Adrenal gland (tissue), 12 donors: ENCODE results near the gene AMFR. TPM values are rescaled to one million over a fixed set of nuclear protein-coding genes. Genes with fewer than 3 reads are reported as not detected.

ENCODE experiments used
- DNase-seq, 7 donors: peaks; one replicate each; pipeline ENCODE4 v3.0.0-alpha.2; 2019 to 2020
- H3K27ac ChIP-seq, 5 donors: fragments of 200-600 bp; sonication (generic) in 4 of 5; 1 replicate in 3 of 5; 2 replicates in 2 of 5; pipeline versions ENCODE4 v1.5.1 to v1.8.0; 2016 to 2020; ENCODE audit warnings: mild to moderate bottlenecking in 1 of 5
- H3K27me3 ChIP-seq: fragments of 200-600 bp; 2 replicates; pipeline ENCODE4 v1.8.0; 2021
- H3K36me3 ChIP-seq, 2 donors: fragments of 200-600 bp; replicated peaks in 1 of 2; 1 replicate in 1 of 2; 2 replicates in 1 of 2; pipeline versions ENCODE4 v1.5.1 to v1.8.0; 2018 to 2022
- H3K4me1 ChIP-seq, 2 donors: fragments of 200-600 bp; replicated peaks in 1 of 2; 1 replicate in 1 of 2; 2 replicates in 1 of 2; pipeline versions ENCODE4 v1.5.1 to v1.8.0; 2018 to 2021
- H3K4me3 ChIP-seq, 4 donors: fragments of 200-600 bp; sonication (generic) in 3 of 4; one replicate each; pipeline ENCODE4 v1.5.1; 2016 to 2018
- H3K9me3 ChIP-seq, 3 donors: fragments of 200-600 bp; sonication (generic) in 1 of 3; replicated peaks in 1 of 3; 1 replicate in 2 of 3; 2 replicates in 1 of 3; pipeline versions ENCODE4 v1.5.1 to v1.8.0; 2016 to 2021
- POLR2A ChIP-seq, 2 donors: fragments of 450-650 bp; IDR thresholded peaks; one replicate each; pipeline ENCODE4 v1.6.1; 2017; ENCODE audit warnings: antibody characterized with exemption in 2 of 2, mild to moderate bottlenecking in 2 of 2, moderate library complexity in 1 of 2
- WGBS, 4 donors: extraction: QIAGEN DNeasy Blood & Tissue Kit in 2 of 4; methylation state at CpG; one replicate each; pipeline versions ENCODE4 v1.1.5 to v1.1.7; 2013 to 2017; 5-methylcytosine and 5-hydroxymethylcytosine counted together
- intact Hi-C, 2 donors: fragments of 100-400 bp; cut with DNase I; formaldehyde crosslinking; loops; one replicate each; pipeline versions ENCODE4 v1.14.1 to v1.15.0; 2022 to 2023
- polyA plus RNA-seq, 3 donors: library from polyadenylated mRNA; stranded (reverse); fragments of 200-250 nt in 2 of 3; fragments of 350-450 nt in 1 of 3; fragmentation: Illumina TruSeq in 1 of 3; extraction: RNeasy Lipid Tissue Mini Kit (QIAGEN cat#74804) in 1 of 3; gene quantifications; one replicate each; pipeline ENCODE4 v1.2.3, GENCODE V29; 2013 to 2014
- total RNA-seq, 9 donors: library from RNA; depleted of rRNA in 4 of 9; stranded (reverse); fragments of >200 nt in 4 of 9; fragments of 120-200 nt in 1 of 9; fragmentation: NEBNext Ultra II Directional in 1 of 9; extraction: Animal tissue kit (Norgen Biotek cat#: 25700) in 1 of 9; gene quantifications; one replicate each; pipeline versions ENCODE4 v1.1.0 to v1.2.4, GENCODE V29; 2013 to 2023
- TF ChIP-seq, protein P1 (sequence below), 6 experiments: fragments of 450-650 bp in 4 of 6; fragments of 200-600 bp in 2 of 6; sonication (generic) in 1 of 6; IDR thresholded peaks; 1 replicate in 5 of 6; 2 replicates in 1 of 6; pipeline versions ENCODE4 v1.5.1 to v1.8.0; 2016 to 2021; ENCODE audit warnings: antibody characterized with exemption in 6 of 6, mild to moderate bottlenecking in 2 of 6, moderate library complexity in 1 of 6
- donor health status: healthy with polysubstance abuse.
- donor health status: Bipolar disorder and iron deficiency.
- donor health status: DM: yes; HTN: yes; CAD: no.
- donor health status: DM: no; HTN: no; CAD: no.
- donor health status: DM: no; HTN: no; CAD: no.
- donor health status: DM: yes; HTN: yes; CAD: no.

Gene AMFR
- total and polyA plus RNA-seq, 12 donors, result 40.3 to 346 (median 206) TPM

DNA sequence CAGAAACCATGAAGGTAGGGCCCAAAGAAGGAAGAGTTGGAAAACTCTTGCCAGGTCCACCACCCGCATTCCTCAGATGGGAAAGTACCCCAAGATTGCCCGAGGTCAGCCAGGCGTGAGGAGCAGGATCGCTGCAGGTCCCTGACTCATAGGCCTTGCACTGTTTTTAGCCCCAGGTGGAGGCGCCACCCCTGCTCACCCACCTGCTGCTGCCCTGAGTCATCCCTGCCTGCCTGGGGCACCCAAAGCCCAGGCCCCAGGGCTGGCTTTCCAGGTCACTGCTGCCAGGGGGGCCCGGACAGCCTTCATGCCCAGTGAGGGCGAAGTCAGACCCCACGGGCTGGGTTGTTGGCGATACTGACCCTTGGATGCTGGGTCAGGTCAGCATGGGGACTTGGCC is 100.9 kb downstream of the AMFR start:
- WGBS, 4 donors, result 87 to 97% (median 94%) methylated on average over 2 to 9 of the region's 9 CpGs
- intact Hi-C loops, result no loop called here

GRCh38 chr16:56321571-56321970 is 103.8 kb downstream of the AMFR start:
- Histone ChIP-seq H3K36me3 (no peaks in the 10 kb centered on the region), H3K4me3 (no peak overlapping the region), H3K4me1 (peaks cover 0 to 5% of the 10 kb centered on the region in 2 donors), H3K27me3 (no peaks in the 10 kb centered on the region), H3K9me3 (no peaks in the 10 kb centered on the region), H3K27ac (no peak overlapping the region)
- DNase-seq, result no peak
- WGBS, 4 donors, result 79 to 91% (median 83%) methylated on average over 9 of the region's 9 CpGs
- intact Hi-C loops, result no loop called here
- no peak for TF ChIP-seq POLR2A (IDR thresholded peaks at IDR 0.05)
- TF ChIP-seq, protein P1, sequence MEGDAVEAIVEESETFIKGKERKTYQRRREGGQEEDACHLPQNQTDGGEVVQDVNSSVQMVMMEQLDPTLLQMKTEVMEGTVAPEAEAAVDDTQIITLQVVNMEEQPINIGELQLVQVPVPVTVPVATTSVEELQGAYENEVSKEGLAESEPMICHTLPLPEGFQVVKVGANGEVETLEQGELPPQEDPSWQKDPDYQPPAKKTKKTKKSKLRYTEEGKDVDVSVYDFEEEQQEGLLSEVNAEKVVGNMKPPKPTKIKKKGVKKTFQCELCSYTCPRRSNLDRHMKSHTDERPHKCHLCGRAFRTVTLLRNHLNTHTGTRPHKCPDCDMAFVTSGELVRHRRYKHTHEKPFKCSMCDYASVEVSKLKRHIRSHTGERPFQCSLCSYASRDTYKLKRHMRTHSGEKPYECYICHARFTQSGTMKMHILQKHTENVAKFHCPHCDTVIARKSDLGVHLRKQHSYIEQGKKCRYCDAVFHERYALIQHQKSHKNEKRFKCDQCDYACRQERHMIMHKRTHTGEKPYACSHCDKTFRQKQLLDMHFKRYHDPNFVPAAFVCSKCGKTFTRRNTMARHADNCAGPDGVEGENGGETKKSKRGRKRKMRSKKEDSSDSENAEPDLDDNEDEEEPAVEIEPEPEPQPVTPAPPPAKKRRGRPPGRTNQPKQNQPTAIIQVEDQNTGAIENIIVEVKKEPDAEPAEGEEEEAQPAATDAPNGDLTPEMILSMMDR (IDR thresholded peaks at IDR 0.05), result no peak

More for the DNA sequence above, 100.9 kb downstream of the AMFR start:
- Histone ChIP-seq H3K4me1 (no peaks in the 10 kb centered on the region), H3K4me3 (no peak overlapping the region), H3K27ac (no peak overlapping the region), H3K36me3 (no peaks in the 10 kb centered on the region), H3K27me3 (no peaks in the 10 kb centered on the region), H3K9me3 (no peaks in the 10 kb centered on the region)
- DNase-seq, result no peak
- no peak for TF ChIP-seq POLR2A (IDR thresholded peaks at IDR 0.05)
- TF ChIP-seq, protein P1 (IDR thresholded peaks at IDR 0.05), result no peak

DNA sequence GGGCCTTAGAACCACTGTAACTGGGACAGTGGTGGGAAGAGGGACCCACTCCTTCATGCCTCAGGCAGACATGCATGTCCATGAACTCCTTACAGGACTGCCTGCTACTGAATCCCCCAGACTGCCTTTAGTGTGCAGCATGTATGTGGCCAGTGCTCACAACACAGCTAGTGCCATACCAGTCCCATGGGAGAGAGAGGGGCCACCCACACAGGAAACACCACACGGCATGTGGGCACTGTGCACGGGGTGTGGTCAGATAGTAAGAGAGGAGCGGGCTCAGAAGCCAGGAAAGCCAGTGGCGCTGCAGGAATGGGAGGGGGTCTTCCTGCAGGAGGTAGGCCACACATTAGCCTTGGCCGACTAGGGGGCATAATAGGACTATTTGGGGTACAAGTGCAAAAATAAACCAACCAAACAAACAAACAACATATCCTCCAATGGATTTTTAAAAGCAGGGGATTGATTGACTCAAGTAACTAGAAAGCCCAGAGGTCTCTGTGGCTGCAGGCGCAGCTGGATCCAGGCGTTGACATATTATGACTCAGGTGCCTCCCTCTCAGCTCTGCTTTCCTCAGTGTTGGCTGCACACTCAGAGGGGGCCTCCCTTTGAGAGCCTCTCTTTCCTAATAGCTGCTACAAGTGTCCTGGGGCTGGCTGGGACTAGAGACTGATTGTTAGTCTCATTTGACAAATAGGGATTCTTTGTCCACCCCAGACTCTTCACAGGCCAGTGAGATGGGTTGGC is 104.4 kb downstream of the AMFR start:
- Histone ChIP-seq H3K9me3 (no peaks in the 10 kb centered on the region), H3K4me1 (peaks cover 0 to 5% of the 10 kb centered on the region in 2 donors), H3K27me3 (no peaks in the 10 kb centered on the region), H3K36me3 (no peaks in the 10 kb centered on the region), H3K27ac (no peak overlapping the region), H3K4me3 (no peak overlapping the region)
- intact Hi-C loops, result no loop called here
- no peak for DNase-seq
- 79 to 91% (median 85%) methylated on average over 7 of the region's 7 CpGs for WGBS, 4 donors
- no peak for TF ChIP-seq POLR2A (IDR thresholded peaks at IDR 0.05)
- TF ChIP-seq, protein P1 (IDR thresholded peaks at IDR 0.05), result no peak

DNA sequence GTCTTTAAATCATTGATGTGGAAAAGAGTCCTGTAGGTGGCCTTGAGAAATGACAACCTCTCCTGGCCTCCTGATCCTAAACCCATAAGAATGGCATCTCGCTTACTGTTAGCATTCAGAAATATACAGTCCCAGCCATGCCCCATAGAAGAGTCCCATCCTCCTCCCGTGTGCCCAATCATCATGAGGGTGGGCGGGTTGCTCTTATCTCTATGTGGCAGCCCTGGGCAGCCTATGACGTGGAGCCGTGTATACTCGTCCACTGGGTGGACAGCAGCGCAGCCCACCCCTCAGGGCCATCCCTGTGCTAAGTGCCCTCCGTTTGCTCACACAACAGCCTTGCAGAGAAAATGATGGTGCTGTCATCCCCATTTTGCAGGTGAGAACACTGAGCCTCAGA is 105.3 kb downstream of the AMFR start:
- DNase-seq, result no peak
- H3K36me3 ChIP-seq, result no peaks in the 10 kb centered on the region
- H3K27ac ChIP-seq, result no peak overlapping the region
- H3K4me1 ChIP-seq, result peaks cover 0 to 5% of the 10 kb centered on the region in 2 donors
- H3K27me3 ChIP-seq, result no peaks in the 10 kb centered on the region
- TF ChIP-seq, protein P1 (IDR thresholded peaks at IDR 0.05), result no peak
- no peak for TF ChIP-seq POLR2A (IDR thresholded peaks at IDR 0.05)
- 69 to 86% (median 73%) methylated on average over 8 of the region's 8 CpGs for WGBS, 4 donors
- no peak overlapping the region for H3K4me3 ChIP-seq
- H3K9me3 ChIP-seq, result no peaks in the 10 kb centered on the region
- intact Hi-C loops, result no loop called here
